GM23338 (cell line): ENCODE data around the gene RYR3. TPM values are rescaled to one million over a fixed set of nuclear protein-coding genes. Genes with fewer than 3 reads are reported as not detected.

Source experiments
- ATAC-seq: fragments of 200-7000 bp; cut with Tn5 transposase; 3 replicates; pipeline ENCODE4 v1.9.1; 2020
- DNase-seq: peaks from one replicate; pipeline ENCODE4 v3.0.0-alpha.2; 2015; ENCODE audit warnings: low spot score
- H2AFZ ChIP-seq: fragments of 200-600 bp; sonication (generic); 2 replicates; pipeline ENCODE4 v1.8.0; 2016; ENCODE audit warnings: antibody characterized with exemption, mild to moderate bottlenecking, moderate library complexity
- H3F3A ChIP-seq: fragments of 200-600 bp; sonication (generic); replicated peaks from 2 replicates; pipeline ENCODE4 v1.8.0; 2017; ENCODE audit warnings: antibody characterized with exemption, mixed run types, low read depth
- H3K27ac ChIP-seq: fragments of 200-600 bp; sonication (generic); 2 replicates; pipeline ENCODE4 v1.6.1; 2016; ENCODE audit warnings: low read depth
- H3K27me3 ChIP-seq: fragments of 200-600 bp; sonication (generic); 2 replicates; pipeline ENCODE4 v1.8.0; 2016; ENCODE audit warnings: mild to moderate bottlenecking, mixed run types, moderate library complexity; ENCODE audit not compliant: insufficient read depth
- H3K36me3 ChIP-seq: fragments of 200-600 bp; sonication (generic); 2 replicates; pipeline ENCODE4 v1.8.0; 2016; ENCODE audit warnings: mild to moderate bottlenecking; ENCODE audit not compliant: insufficient read depth
- H3K4me1 ChIP-seq: fragments of 200-600 bp; sonication (generic); 2 replicates; pipeline ENCODE4 v1.8.0; 2016; ENCODE audit warnings: mild to moderate bottlenecking, moderate library complexity; ENCODE audit not compliant: insufficient read depth
- H3K4me2 ChIP-seq: fragments of 200-600 bp; sonication (generic); 2 replicates; pipeline ENCODE4 v1.7.1; 2017; ENCODE audit warnings: mixed run types
- H3K4me3 ChIP-seq: fragments of 200-600 bp; sonication (generic); 2 replicates; pipeline ENCODE4 v1.6.1; 2016; ENCODE audit warnings: mixed run types
- H3K79me2 ChIP-seq: fragments of 200-600 bp; sonication (generic); replicated peaks from 2 replicates; pipeline ENCODE4 v1.8.0; 2017; ENCODE audit warnings: mild to moderate bottlenecking; ENCODE audit not compliant: insufficient read depth
- H3K9me2 ChIP-seq: fragments of 200-600 bp; sonication (generic); 2 replicates; pipeline ENCODE4 v1.8.0; 2017; ENCODE audit not compliant: insufficient read depth
- H4K20me1 ChIP-seq: fragments of 200-600 bp; sonication (generic); replicated peaks from 2 replicates; pipeline ENCODE4 v1.8.0; 2017; ENCODE audit warnings: mild to moderate bottlenecking; ENCODE audit not compliant: insufficient read depth
- H3K27ac Mint-ChIP-seq: 2 replicates; pipeline ENCODE4 v1.8.0; 2020; ENCODE audit warnings: inconsistent platforms, mild to moderate bottlenecking, moderate library complexity, mixed read lengths
- H3K27me3 Mint-ChIP-seq: 3 replicates; pipeline ENCODE4 v1.8.0; 2022; ENCODE audit warnings: low read depth, mild to moderate bottlenecking, moderate library complexity, mixed read lengths, inconsistent platforms; ENCODE audit not compliant: insufficient read depth, poor library complexity
- H3K36me3 Mint-ChIP-seq: 3 replicates; pipeline ENCODE4 v1.8.0; 2021; ENCODE audit warnings: low read depth, mild to moderate bottlenecking, inconsistent platforms, moderate library complexity, mixed read lengths
- H3K4me1 Mint-ChIP-seq: 3 replicates; pipeline ENCODE4 v1.8.0; 2020; ENCODE audit warnings: mild to moderate bottlenecking, inconsistent platforms, mixed read lengths
- H3K4me3 Mint-ChIP-seq: 3 replicates; pipeline ENCODE4 v1.8.0; 2021; ENCODE audit warnings: moderate library complexity, mild to moderate bottlenecking, inconsistent platforms, mixed read lengths
- H3K9me3 Mint-ChIP-seq: 3 replicates; pipeline ENCODE4 v1.8.0; 2020; ENCODE audit warnings: moderate library complexity, mild to moderate bottlenecking, inconsistent platforms, mixed read lengths
- CREB1 ChIP-seq: fragments of 250-450 bp; sonication (Bioruptor Pico); IDR thresholded peaks from 2 replicates; pipeline ENCODE4 v1.5.0; 2020; ENCODE audit warnings: low read depth, mild to moderate bottlenecking, moderate library complexity
- JUNB ChIP-seq: IDR thresholded peaks from one replicate; pipeline ENCODE4 v1.6.1; 2016; ENCODE audit warnings: antibody characterized with exemption; ENCODE audit not compliant: unreplicated experiment
- NANOG ChIP-seq: IDR thresholded peaks from 2 replicates; pipeline ENCODE4 v1.6.1; 2016; ENCODE audit warnings: antibody characterized with exemption, borderline replicate concordance
- POLR2AphosphoS5 ChIP-seq: IDR thresholded peaks from 2 replicates; pipeline ENCODE4 v1.6.1; 2016; ENCODE audit warnings: antibody characterized with exemption, low read depth
- REST ChIP-seq: IDR thresholded peaks from one replicate; pipeline ENCODE4 v1.6.1; 2018; ENCODE audit warnings: antibody characterized with exemption; ENCODE audit not compliant: unreplicated experiment
- STAT1 ChIP-seq: IDR thresholded peaks from one replicate; pipeline ENCODE4 v1.6.1; 2016; ENCODE audit warnings: antibody characterized with exemption; ENCODE audit not compliant: unreplicated experiment
- ZNF114 ChIP-seq: fragments of 250-450 bp; sonication (Bioruptor Pico); IDR thresholded peaks from 2 replicates; pipeline ENCODE4 v1.5.0; 2020; ENCODE audit warnings: mild to moderate bottlenecking, moderate library complexity
- ZNF331 ChIP-seq: fragments of 250-450 bp; sonication (Bioruptor Pico); IDR thresholded peaks from 2 replicates; pipeline ENCODE4 v1.5.0; 2020; ENCODE audit warnings: low read depth, mild to moderate bottlenecking, moderate library complexity
- ZNF462 ChIP-seq: fragments of 250-450 bp; sonication (Bioruptor Pico); IDR thresholded peaks from 2 replicates; pipeline ENCODE4 v1.5.0; 2020; ENCODE audit warnings: mild to moderate bottlenecking, moderate library complexity
- polyA plus RNA-seq: library from polyadenylated mRNA; unstranded; fragments of >200 nt; fragmentation: Nextera tagmentation; extraction: Ambion mirVana; gene quantifications from 2 replicates; pipeline ENCODE4 v1.2.1, GENCODE V29; 2016
- total RNA-seq: library from RNA; depleted of rRNA; stranded (reverse); fragments of >200 nt; shearing (Covaris generic); gene quantifications from 2 replicates; pipeline ENCODE4 v1.2.3, GENCODE V29; 2014
- TF ChIP-seq, protein P1 (sequence below), 2 experiments: fragments of 200-600 bp in 1 of 2; sonication (generic) in 1 of 2; conservative IDR thresholded peaks; 2 replicates each; pipeline versions ENCODE4 v1.5.1 to v1.6.1; 2016 to 2017; ENCODE audit warnings: antibody characterized with exemption in 2 of 2, low read depth in 2 of 2, mild to moderate bottlenecking in 2 of 2, moderate library complexity in 1 of 2

RYR3 gene
- total and polyA plus RNA-seq, 2 experiments from 2014 or later: 1.1 to 1.2 TPM

GRCh38 chr15:33535135-33535534 is 224.4 kb downstream of the RYR3 start:
- H3K4me1 ChIP-seq: no peaks in the 10 kb centered on the region
- Mint-ChIP-seq H3K27me3 (peaks cover 2% of the 10 kb centered on the region), H3K4me3 (no peak overlapping the region), H3K36me3 (no peaks in the 10 kb centered on the region), H3K27ac (no peak overlapping the region), H3K9me3 (no peaks in the 10 kb centered on the region), H3K4me1 (peaks cover 5% of the 10 kb centered on the region; the same call in 2 of the 3 replicates)
- no peaks in the 10 kb centered on the region for H3K79me2 ChIP-seq
- no peaks in the 10 kb centered on the region for H3K27me3 ChIP-seq
- H4K20me1 ChIP-seq: no peaks in the 10 kb centered on the region
- H3K4me3 ChIP-seq: no peak overlapping the region
- no peak for ATAC-seq
- no peak overlapping the region for H2AFZ ChIP-seq
- no peaks in the 10 kb centered on the region for H3K9me2 ChIP-seq
- H3K27ac ChIP-seq: no peak overlapping the region
- no peak for DNase-seq
- H3F3A ChIP-seq: no peaks in the 10 kb centered on the region
- H3K4me2 ChIP-seq: no peak overlapping the region
- no peak for TF ChIP-seq STAT1
- TF ChIP-seq NANOG: no peak
- TF ChIP-seq REST: no peak
- TF ChIP-seq, protein P1, sequence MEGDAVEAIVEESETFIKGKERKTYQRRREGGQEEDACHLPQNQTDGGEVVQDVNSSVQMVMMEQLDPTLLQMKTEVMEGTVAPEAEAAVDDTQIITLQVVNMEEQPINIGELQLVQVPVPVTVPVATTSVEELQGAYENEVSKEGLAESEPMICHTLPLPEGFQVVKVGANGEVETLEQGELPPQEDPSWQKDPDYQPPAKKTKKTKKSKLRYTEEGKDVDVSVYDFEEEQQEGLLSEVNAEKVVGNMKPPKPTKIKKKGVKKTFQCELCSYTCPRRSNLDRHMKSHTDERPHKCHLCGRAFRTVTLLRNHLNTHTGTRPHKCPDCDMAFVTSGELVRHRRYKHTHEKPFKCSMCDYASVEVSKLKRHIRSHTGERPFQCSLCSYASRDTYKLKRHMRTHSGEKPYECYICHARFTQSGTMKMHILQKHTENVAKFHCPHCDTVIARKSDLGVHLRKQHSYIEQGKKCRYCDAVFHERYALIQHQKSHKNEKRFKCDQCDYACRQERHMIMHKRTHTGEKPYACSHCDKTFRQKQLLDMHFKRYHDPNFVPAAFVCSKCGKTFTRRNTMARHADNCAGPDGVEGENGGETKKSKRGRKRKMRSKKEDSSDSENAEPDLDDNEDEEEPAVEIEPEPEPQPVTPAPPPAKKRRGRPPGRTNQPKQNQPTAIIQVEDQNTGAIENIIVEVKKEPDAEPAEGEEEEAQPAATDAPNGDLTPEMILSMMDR (conservative IDR thresholded peaks at IDR 0.05; ENCODE audit: low read depth in 2 of 2): no peak
- TF ChIP-seq CREB1 (CRISPR knock-in tag): no peak
- TF ChIP-seq ZNF331 (CRISPR knock-in tag): no peak
- no peak for TF ChIP-seq JUNB
- TF ChIP-seq POLR2AphosphoS5: no peak
- TF ChIP-seq ZNF114 (CRISPR knock-in tag): no peak
- no peak for TF ChIP-seq ZNF462 (CRISPR knock-in tag)
- H3K36me3 ChIP-seq: no peaks in the 10 kb centered on the region
